Choroid plexus epithelial cell (primary cell): ENCODE results near the gene CSMD2.

Experiments
- DNase-seq: peaks from one replicate; pipeline ENCODE4 v3.0.0-alpha.2; 2010; ENCODE audit warnings: low read depth
- H3K4me3 ChIP-seq: 2 replicates; pipeline ENCODE4 v1.5.1; 2011; ENCODE audit warnings: low read depth, mild to moderate bottlenecking, control low read depth, low read length, moderate library complexity
- CTCF ChIP-seq: conservative IDR thresholded peaks from 2 replicates; pipeline ENCODE4 v1.5.1; 2011; ENCODE audit warnings: low read depth, mild to moderate bottlenecking, control low read depth, inconsistent platforms, low read length, moderate library complexity

The CSMD2 gene

DNA sequence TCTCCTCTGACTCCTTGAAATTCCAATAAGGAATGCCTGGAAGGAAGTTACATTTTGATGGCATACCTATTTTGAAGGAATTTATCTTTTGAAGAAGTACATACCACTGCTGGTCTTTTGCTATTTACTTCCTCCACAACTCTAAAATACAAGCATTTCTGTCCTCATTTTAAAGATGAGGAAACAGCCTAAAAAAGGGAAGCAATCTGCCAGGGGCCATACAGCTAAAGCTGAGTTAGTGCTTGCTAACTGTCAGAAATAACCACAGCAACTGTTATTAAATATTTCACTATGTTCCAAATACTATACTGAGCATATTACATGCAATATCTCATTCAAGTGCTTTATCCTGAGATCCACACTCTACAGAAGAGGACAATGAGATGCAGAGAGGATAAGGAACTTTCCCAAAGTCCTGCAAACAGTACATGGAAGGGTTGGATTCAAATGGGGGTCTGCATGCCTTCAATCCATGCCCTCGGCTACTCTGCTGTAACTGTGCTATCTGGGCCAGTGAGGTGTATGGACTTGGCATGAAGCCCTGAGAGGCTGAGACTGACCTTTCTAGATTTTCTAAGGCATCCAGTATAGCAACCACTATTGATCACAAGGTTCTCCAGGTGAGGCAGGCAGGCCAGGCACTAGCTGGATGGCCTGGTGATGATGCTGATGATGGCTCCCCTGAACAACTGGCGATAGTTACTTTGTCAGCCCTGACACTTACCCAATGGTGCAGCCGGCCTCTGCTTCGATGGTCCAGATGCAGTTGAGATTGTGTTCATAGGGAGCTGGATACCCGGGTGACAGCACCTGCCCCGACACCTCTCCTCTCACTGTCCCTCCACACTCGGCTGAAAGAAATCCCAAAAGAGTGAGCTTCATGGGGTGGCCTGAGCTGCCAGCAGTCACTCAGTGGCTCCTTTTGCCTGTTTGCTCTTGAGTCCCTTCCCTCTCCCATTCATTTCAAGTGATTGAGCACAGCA lies 472.5 kb downstream of the CSMD2 start:
- no peak for DNase-seq
- no peak for TF ChIP-seq CTCF
- H3K4me3 ChIP-seq: no peak overlapping the region

- no peak overlapping the region for H3K4me3 ChIP-seq
- no peak for TF ChIP-seq CTCF
- no peak for DNase-seq
Observed at GRCh38 chr1:33687000-33687399, 478.0 kb downstream of the CSMD2 start.

DNA sequence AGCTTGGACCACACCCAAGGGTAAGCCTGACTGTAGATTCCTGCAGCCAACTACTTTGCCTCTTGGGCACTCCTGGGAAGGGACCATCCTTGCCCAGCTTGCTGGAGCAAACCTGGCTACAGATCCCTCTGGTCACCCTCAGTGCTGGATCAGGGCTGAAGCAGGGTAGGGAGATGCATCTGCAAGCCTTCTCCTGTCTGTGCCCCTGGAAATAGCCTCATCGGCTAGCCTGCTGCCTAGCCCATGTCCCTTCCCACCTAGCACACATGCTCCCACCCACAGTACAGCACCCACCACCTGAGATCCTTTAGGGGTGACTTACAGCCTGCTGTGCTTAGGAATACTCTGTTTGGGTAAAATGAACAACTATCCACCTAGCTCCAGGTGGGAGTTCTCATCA lies 478.5 kb downstream of the CSMD2 start:
- TF ChIP-seq CTCF: no peak
- no peak for DNase-seq

GRCh38 chr1:33685256-33685655 lies 479.8 kb downstream of the CSMD2 start:
- H3K4me3 ChIP-seq: no peak overlapping the region
- no peak for DNase-seq
- no peak for TF ChIP-seq CTCF

More for the DNA sequence above, 478.5 kb downstream of the CSMD2 start:
- H3K4me3 ChIP-seq: no peak overlapping the region

DNA sequence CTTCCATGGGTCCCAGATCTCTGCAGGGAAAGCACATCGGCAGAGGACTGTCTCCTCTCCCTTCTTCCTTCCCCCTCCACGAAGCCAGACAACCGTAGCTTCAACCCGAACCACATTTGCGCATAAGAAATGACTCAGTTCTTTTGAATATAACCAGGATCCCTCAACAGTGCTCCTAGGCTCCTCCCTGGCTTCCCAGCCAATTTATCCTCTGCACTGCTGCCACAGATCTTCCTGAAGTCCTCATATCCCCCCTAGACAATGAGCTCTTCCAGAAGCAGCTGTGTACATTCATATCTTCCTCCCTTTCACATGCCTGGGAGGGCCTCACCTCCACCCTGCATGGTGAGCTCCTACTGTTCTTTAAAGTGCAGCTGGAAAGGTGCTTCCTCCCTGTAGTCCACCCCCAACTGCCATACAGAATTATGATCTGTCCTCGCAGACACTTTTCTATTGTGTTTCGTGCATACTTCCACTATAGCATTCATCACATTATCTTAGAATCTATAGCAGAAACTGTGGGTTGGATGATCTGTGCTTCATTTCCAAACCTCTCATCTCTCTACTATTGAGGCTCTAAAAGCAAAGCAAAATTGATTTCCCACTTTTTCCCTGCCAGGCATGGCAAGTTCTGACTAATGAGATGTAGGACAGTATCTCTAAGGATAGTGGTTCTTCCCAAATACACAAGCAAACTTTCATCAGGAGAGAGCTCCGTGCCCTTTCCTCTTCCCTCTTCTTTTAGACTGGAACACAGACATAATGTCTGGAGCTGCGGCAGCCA lies 480.4 kb downstream of the CSMD2 start:
- DNase-seq: no peak
- no peak overlapping the region for H3K4me3 ChIP-seq
- TF ChIP-seq CTCF: no peak

DNA sequence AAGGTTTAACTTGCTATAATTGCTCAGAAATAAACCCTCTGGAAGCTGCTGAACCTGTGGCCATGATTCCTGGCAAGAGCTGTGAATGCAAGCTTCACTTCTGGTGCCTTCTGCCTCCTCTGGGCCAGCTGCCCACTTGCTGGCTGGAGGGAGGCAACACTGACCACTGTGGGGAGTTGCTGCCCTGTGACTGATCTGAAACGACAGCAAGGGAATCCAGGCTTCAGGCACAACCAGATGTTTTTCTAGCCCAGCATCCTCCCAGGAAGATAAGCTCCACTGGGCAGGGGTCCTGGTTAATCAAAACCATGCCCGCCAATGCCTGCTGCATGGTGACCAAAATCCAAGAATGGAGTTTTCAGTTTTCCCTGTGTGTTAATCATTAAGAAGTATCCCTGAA lies 481.1 kb downstream of the CSMD2 start:
- no peak for TF ChIP-seq CTCF
- DNase-seq: no peak
- no peak overlapping the region for H3K4me3 ChIP-seq
